GM18519 (cell line): Measurements from ENCODE around the gene ITK.
"Not testable (repeated sequence)": the region's sequence is repeated elsewhere in the genome, so short reads cannot be mapped to it uniquely, and the experiment has no call there.

Experiments used
- ATAC-seq: cut with Tn5 transposase; IDR thresholded peaks from one replicate; pipeline ENCODE4 v1.9.1; 2021; ENCODE audit warnings: mild to moderate bottlenecking, moderate library complexity; ENCODE audit not compliant: unreplicated experiment, low FRiP score

ITK gene

GRCh38 chr5:157166214-157167213, 14.1 kb upstream of the ITK start, which contains the start of gene GARIN3:
Gene GARIN3 (minus strand): TSS chr5:157166264. CDS start chr5:157166168, 96 bp downstream.
- ATAC-seq, result no peak

DNA sequence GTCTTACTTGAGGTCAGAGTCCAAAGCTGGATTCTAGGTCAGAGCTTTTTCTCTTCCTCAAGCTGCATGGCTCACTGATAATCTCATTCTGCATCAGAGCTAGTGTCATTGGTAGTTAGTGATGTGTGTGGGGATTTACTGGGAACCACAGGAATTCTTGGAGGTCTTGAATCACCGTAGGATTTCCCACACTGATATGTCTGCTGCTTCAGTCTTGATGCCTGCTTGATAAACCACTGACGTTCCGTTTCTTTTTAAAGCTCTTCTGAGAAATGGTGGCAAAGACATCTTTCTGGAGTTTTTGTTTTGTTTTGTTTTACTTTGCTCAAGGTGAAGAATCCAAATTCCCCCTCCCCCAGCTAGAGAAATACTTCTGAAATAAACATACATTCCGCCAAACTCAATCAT, 13.4 kb upstream of the ITK start:
- no peak for ATAC-seq

DNA sequence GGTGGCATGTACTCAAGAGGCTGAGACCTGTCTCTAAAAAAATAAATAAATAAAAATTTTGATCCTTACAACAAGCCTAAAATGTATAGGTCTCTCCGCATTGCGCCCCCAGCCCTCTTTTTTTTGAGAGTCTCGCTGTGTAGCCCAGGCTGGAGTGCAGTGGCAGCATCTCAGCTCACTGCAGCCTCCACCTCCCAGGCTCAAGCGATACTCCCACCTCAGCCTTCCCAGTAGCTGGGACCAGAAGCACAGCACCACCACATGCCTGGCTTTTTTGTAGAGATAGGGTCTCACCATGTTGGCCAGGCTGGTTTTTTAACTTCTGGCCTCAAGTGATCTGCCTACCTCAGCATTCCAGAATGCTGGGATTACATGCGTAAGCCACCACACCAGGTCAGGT, 12.4 kb upstream of the ITK start:
- ATAC-seq, result no peak

DNA sequence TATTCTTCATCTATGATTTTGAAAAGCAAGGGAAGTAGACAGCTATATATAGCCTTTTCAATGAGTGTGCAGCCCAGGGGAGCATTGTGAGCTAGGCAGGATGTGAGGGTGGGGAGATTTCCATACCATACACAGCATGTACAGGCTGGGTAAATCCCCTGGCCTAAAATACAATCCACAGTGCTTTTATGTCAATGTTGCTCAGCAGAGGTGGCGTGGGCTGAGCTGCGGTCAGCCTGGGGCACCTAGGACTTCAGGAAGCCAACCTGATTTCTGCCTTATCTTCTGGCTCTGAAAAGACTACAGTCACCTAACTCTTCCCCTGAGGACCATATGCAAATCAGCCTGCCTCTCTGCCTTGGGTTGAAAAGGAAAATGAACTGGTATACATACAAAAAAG, 8.2 kb upstream of the ITK start:
- ATAC-seq, result peak; percentile 100

GRCh38 chr5:157175071-157175612, 5.5 kb upstream of the ITK start:
- no peak for ATAC-seq

- ATAC-seq, result no peak
Measured at GRCh38 chr5:157177953-157178352, 2.7 kb upstream of the ITK start.

DNA sequence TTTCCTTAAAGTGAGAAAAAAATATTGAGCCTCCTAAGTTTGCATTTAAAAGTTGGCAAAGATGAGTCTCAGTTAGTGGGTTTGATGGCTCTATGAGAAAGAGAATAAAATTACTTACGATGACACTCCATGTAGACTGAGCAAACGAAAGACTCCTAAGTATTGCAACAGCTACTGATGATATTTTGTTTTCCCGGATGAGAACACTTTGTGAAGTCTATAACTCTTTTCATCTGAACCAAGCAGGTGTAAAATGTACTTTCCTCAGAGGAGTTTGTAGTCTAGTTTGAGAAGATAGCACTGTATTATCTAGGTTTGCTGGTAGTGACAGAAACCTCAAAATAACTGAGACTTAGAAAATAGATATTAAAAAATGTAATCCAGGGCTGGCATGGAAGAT, 1.7 kb upstream of the ITK start:
- ATAC-seq, result no peak

GRCh38 chr5:157182143-157182757, 1.6 kb downstream of the ITK start:
- ATAC-seq, result no peak

DNA sequence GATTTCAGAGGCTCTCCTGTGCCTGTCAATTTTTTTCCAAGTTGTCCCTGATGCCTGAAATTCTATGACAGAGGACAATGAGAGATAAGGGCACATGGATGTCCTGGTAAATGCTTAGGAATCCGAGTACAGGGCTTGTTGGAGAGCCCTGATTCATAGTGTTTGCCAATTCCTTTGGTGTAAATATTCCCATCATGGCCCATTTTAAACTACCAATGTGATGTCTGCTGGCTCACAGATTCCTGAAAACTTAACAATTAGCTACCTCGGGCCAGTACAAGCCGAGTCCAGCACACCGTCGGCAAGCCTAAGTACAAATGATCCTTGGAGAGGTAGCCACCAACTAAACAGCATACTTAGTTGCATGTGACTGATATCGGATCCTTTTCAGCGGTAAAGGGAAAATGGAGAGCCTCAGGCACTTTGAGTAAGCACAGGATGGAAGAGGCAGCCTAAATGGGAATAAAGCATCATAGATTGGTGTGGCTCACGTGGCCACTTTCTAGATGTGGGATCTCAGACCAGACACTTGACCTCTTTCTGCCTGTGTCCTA, 3.6 kb downstream of the ITK start:
- no peak for ATAC-seq

DNA sequence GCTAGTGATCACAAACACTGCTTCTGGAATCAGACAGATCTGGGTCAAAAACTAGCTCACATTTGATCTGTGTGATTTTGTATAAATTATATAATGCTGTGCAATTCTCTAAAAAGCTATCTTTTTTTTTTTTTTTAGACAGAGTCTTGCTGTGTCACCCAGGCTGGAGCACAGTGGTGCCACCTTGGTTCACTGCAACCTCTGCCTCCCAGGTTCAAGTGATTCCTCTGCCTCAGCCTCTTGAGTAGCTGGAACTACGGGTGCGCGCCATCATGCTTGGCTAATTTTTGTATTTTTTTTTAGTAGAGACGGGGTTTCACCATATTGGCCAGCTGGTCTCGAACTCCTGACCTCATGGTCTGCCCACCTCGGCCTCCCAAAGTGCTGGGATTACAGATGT, 4.5 kb downstream of the ITK start:
- ATAC-seq, result not testable (repeated sequence)

DNA sequence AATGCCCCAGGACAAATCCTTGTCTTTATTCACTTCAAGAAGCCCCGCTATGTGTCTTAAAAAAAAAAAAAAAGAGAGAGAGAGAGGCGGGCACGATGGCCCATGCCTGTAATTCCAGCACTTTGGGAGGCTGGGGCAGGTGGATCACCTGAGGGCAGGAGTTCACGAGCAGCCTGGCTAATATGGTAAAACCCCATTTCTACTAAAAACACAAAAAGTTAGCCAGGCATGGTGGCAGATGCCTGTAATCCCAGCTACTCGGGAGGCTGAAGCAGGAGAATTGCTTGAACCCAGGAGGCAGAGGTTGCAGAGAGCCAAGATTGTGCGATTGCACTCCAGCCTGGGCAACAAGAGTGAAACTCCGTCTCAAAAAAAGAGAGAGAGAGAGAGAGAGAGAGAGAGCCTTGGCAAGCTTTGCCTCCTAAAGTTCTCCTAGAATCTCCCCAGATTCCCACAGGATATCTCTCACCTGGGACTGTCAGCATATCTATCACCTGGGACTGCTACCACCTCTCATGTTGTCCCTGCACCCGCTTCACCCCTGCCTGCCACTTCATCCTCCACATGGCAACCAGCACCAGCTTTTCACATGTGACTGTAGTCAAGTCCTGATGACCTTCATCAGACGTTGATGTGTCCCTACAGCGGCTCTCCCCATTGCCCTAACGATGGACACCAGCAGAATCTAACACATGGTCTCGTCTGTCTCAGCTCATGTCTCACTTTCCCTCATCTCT, 5.8 kb downstream of the ITK start:
- ATAC-seq, result no peak

- no peak for ATAC-seq
Measured at GRCh38 chr5:157187046-157187754, 6.6 kb downstream of the ITK start.

- no peak for ATAC-seq
Measured at GRCh38 chr5:157188270-157188669, 7.6 kb downstream of the ITK start.

GRCh38 chr5:157189223-157189622, 8.6 kb downstream of the ITK start:
- ATAC-seq, result peak; percentile 66

- no peak for ATAC-seq
Measured at GRCh38 chr5:157193699-157194424, 13.2 kb downstream of the ITK start.

GRCh38 chr5:157196045-157196444, 15.4 kb downstream of the ITK start:
- no peak for ATAC-seq

GRCh38 chr5:157197086-157197485, 16.4 kb downstream of the ITK start:
- ATAC-seq, result no peak

GRCh38 chr5:157198277-157198986, 17.8 kb downstream of the ITK start:
- no peak for ATAC-seq

- ATAC-seq, result no peak
Measured at GRCh38 chr5:157201857-157202256, 21.2 kb downstream of the ITK start.
